Measurements from ENCODE around the gene PDE1A.

Gene PDE1A

DNA sequence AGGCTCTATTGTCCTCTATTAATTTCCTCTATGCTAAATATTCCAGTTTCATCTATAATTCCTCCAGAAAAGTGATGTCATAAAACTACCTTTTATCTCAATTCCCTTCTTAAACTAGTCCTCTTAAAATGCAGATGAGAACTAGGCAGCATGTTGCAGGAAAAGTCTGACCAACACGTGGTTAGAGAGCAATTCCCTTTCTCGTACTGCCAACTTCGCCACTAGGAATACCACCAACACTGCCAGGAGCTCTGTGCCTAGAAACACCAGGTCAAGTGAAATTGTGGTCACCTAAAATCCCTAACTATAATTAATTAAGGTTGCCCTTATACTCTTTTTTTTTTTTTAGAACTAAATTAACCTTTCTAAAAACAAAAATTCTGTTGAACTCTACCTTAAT, 313.5 kb downstream of the PDE1A start:
- no peak for DNase-seq

DNA sequence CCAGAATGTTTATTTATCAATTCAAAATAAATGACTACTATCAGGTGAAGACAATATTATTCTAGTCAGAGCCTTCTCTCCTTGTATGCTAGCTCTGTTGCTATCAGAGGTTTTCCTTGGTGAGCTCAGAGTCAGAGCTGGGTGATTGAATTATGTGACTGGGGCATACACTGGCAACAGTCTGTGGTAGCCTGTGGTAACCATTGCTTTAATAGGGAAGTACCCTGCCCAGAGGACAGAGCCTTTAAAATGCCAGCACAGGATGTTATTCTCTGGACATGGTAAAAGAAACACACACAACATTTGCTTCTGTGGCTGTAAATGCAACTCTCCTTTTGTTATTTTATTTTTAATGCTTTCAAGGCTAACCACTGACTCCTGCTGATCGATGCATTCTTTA, 316.5 kb downstream of the PDE1A start:
- DNase-seq: no peak

GRCh38 chr2:182103526-182103925, 323.3 kb downstream of the PDE1A start:
- no peak for DNase-seq

- no peak for DNase-seq
These were observed 325.6 kb downstream of the PDE1A start for GRCh38 chr2:182101263-182101662.

- no peak for DNase-seq
These were observed 328.2 kb downstream of the PDE1A start for GRCh38 chr2:182098648-182099047.

- no peak for DNase-seq
These were observed 329.2 kb downstream of the PDE1A start for GRCh38 chr2:182097571-182098164.

DNA sequence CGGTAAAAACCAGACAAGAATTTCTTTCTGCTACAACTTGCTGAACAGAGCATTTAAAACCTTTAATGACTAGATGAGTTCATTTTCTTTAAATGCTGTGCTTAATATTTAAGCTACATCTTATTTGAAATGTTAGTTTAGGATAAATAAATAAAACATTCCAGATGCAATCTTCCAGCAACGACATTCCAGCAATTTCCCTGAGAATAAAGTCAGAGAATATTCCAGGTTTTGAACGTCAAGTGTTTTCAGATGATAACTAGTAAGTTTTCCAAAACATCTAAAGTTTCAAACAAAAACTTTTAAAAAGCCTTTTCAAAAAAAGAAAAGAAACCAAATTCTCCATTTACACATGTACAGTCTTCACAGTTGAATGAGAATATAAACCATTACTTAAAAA, 336.4 kb downstream of the PDE1A start:
- no peak for DNase-seq
